ENCODE measurements around the gene MPRIP.

The MPRIP gene

DNA sequence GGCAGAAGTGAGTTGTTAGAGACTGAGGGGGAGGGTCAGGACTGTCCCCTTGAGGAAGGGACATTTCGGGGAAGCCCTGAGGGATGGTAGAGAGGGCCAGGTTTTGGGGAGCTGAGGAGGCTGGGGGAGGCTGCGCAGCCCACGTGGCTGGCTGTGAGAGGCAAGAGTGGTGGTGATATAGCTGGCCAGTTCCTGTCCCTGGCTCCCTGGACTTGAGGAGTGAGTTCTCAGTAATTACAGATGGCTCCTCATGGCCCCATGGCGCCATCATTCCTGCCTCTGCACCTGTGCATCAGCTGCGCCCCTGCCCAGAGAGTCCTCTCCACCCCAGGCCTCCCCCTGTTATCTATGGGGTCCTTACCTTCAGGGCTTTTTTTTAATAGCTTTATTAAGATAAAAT lies 30.3 kb downstream of the MPRIP start:
- no peak for DNase-seq

DNA sequence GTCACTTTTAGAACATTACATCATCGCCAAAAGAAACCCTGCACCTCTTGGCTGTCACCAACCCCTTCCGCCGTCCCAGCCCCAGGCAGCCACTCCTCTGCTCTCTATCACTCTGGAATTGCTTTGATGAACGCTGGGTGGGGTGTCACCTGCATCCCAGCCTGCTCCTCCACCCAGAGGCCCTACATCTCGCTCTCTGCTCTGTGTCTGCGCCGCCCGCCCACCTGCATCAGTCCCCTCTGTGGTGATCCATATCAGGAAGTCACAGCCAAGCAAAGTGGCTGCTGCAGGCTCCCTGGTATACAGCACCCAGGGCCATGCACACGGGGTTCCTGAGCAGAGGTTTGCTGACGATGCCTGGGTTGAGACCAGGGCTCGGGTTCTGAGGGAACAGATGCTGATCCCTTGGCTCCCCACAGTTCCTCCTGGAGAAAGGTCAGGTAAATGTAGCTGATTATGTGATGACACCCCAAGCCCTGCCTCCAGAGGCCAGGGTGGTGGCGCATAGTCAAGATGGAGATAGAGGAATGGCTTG lies 30.8 kb downstream of the MPRIP start:
- DNase-seq, result no peak

DNA sequence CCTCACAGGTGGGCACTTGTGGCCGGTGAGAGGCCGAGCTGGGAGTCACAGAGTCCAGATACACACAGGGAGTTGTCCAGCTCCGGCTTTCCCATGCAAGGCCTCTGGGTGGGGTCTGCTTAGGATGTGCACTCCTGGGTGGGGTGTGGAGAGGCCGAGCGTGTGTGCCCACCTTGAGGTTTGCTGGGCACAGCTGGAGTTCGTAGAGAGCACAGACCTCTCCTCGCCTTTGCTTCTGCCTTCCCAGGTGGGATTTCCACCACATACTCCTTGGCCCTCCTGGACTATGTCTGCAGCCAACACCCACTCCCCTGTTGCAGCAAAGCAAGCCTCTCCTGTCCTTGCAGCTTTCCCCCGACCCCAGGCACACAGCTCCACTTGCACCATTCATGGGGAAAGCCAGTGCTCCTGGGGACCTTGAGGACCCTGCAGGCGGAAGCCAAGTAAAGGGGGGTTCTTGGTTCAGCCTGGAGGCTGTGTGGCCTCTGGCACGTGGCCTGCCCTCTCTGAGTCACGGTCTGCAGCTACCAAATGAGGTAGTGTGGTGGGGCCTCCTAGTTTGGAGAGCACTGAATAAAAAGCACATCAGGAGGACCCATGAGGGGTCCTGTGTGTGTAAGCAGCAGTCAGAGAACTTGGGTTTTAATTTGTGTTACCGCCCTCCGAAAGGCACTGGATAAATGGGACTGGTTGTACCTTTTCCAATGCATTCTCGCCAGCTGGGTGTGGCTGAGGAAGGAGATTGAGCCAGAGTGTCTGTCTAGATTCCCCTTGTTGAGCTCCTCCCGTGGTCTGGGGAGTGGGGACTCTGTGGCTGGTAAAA lies 31.5 kb downstream of the MPRIP start:
- DNase-seq, result no peak

DNA sequence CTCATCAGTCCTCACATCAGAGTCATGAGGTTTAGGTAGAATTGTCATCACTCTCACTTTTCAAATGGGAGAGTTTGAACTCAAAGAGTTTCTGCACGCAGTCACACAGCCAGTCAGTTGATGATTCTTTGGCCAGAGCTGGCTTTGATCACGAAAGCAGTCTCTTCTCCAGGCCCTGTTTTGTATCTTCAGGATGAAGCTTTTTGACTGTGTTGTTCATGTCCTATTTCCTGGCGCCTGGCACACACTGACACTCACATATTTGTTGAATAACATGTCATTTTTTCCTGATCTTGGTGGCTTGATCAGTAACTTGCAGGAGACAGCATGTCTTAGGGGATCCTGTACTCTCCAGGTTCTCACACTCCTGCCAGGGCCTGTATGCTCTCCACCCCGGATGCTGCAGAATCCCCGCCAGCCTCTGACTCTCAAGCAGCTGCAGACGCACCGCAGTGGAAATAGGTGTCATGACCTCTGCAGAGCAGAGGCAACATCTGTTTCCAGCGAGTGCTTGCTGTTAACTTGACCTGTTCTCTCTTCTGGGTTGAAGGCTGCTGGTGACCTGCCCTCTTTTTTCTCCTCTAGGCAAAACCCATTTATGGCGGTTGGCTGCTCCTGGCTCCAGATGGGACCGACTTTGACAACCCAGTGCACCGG lies 33.0 kb downstream of the MPRIP start:
- DNase-seq, result no peak

DNA sequence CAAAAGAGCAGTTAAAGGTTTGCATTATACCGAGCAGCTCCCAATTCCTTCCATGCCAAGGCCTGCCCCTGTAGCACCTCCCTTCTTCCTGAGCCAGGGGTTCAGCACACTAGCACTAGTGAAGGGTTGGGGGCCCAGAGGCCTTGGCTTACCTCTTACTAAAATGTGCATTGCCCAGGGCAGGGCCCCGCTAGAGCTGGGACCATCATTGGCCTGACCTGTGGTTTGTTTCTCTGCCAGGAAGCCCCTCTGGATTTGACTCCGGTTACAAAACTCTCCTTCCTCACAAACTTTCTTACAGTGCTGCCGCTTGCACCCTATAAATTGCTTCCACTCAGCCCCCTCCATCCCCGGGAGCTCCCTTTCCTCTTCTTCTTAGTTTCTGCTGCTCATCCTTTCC lies 33.8 kb downstream of the MPRIP start:
- no peak for DNase-seq

DNA sequence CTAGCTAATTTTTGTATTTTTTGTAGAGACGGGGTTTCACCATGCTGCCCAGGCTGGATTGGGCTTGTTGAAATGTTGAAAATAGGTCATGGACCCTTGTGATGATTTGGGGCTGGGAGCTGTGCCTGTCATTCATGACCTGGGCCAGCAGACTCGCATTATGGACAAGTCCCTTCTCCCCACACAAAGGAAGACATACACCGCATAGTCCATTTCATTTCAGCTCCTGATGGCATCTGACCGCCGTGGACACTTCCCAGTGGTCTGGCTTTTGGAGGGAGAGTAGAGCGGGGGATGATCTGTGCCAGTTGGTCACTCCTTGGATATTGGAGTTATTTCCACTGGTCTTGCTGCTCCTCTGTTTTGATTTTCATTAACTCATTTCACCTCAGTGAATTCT lies 34.8 kb downstream of the MPRIP start:
- DNase-seq, result no peak

DNA sequence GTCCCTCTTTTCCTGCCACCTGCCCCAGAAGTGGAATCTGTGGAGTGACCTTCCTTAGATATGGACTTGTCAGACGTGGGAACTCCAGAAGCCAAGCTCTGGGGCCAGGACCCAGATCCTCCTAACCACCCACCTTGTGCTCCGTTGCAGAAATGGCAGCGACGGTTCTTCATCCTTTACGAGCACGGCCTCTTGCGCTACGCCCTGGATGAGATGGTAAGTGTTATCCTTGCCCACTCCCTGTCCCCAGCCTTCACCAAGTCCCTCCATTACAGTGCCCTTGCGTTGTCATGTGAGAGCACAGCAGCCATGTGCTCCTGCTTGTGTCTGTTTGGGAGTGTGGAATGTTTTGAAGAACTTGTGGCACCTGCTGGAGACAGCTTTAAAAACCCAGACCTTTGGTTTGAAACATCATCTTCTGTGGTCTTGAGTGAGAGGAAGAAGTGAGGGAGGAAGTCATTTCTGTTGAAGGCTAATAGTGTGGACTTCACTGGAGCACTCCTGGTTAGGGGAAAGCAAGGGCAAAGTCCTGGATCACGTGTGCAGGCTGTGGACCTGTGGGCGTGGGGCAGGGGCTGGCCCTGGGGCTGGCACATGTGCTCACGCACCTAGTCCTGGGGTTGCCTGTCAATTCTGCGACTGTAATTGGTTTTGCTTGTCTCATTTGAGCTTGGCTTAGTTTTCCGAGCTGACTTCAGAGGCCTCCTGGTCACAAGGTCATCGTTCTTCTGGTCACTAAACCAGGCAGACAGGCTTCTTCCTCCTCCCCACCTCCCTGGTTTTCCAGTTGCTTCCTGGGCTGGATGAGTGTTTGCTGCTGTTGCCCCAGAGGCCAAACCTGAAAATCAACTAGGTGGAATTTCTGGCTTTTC lies 35.8 kb downstream of the MPRIP start:
- no peak for DNase-seq

DNA sequence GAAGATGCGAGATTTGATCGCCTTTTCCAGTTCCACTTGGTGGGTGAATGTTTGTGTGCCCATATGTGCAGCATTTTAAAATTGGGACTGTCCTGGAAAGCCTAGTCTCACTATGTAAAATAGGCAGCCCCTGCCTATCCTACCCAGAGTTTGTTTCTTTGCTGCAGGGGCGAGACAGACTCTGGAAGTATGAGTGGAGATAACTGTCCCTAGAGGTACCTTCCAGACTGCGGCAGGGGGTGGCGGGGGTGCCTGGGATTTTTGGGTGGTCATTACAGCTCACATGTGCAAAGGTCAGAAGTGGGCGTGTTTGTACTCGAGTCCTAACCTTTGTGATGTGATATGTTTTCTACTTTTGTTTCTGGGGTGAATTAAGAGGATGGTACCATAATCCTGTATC lies 36.6 kb downstream of the MPRIP start:
- no peak for DNase-seq

DNA sequence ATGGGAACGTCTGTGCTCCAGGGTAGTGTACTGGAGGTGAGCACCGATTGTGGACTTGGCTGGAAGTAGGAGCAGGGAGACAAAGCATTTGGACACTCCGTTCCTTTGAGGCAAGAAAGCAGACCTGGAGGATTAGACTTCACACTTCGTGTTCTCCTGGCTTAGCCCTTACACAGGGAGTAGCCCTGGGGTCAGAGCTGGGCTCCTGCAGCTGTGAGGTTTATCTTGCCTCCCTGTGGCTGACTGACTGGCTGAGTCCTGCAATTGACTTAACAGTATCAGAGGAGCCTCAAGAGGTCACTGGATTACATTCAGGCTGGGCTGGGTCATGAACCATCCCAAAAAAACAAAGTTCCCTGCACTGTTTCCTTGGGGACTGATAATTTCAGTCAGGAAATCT lies 37.1 kb downstream of the MPRIP start:
- DNase-seq, result no peak

DNA sequence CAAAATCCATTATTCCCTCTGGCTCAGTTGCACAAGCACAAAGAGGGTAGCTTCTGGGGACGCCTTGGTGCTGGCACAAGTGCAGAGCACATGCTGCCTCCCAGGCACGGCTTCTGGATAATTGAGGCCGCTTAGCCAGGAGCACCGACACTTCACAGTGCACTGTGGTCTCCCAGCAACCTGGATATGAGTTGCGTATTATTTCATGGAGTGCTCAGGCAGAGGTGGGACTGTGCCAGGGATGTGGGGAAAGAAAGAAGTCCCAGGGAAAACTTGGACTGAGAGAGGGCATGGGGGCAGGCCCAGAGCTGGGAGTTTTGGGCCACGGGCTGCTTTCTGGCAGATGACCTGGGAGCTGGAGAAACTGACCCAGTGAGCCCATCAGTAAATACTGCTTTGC lies 37.5 kb downstream of the MPRIP start:
- no peak for DNase-seq

DNA sequence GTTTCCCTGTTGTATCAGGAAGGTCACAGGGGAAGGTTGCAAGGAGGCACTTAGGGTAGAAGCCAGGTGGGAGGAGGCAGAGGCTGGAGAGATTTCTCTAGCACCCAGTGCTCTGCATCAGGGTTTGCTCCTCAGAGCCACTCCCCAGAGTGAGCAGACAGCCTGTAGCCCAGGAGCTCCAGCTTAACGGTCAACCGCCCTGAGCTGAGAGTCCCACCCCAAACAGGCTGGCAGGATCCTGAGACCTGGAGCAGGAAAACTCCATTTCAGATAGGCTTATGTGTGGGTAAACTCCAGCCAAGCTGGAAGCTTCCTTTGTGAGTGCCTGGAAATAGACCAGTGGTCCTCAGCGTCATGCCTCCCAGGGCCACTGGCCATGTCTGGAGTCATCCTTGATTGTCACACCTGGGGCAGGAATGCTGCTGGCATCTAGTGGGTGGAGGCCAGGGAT lies 37.9 kb downstream of the MPRIP start:
- DNase-seq, result no peak

DNA sequence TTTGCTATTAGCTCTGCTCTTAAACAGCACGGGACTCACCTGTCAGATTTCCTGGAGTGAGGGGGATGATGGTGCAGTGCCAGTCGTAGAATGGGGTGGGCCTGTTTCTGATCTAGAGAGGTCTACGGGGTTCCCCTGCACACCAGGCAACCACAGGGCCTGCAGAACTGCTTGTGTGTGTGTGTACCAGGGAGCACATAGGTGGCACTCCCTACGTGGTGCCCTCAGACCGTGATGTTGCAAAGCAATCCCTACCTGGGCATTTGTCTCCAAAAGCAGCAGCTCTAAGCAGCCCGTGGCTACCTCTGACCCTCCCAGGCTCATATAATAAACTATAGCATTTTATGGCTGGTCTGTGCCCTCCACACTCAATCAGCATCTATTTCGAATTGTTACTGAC lies 38.5 kb downstream of the MPRIP start:
- no peak for DNase-seq

DNA sequence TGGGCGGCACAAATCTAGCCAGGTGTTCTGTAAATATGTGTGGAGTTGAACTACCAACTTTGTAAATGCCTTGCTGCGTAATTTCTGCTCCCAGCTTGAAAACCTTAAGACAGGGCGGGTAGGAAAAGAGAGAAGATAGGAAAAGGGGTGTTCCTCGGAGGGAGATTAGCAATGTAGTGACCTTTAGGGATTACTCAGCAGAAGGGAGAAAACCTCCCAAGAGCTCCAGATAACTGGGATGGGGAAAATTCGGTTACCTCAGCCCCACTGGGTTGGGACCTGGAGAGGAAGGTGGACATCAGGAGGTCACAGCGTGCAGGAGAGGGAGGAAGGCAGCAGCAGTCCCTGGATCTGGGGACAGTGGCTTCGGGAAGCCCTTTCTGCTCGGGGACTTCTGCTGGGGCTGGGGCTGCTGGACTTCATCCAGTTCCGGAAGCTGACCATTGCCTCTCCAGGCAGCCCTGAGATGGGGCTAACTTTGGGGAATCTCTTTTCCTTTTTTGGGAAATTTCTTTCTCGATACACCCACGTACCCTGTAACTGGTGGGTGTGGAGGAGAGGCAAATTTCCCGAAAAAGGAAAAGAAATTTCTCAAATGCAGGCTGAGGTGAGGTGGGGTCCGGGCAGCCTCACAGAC lies 39.2 kb downstream of the MPRIP start:
- no peak for DNase-seq

DNA sequence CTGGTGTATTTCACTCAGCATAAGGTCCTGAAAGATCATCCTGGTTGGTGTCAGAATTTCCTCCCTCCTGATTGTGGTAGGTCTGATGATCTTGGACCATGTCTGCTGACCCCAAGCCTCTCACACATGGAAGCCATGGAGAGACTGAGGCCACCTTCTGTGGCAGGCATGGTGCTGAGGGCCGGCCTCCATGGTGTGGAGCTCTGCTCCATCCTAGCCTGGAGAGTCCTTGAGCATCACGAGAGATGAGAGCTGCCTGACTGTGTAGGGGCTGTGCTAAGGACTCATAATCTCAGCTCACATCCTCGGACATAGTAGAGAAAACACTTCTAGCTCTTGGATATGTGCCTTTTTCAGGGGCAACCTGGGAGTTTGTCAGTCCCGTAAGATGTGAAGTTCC lies 40.6 kb downstream of the MPRIP start:
- no peak for DNase-seq

DNA sequence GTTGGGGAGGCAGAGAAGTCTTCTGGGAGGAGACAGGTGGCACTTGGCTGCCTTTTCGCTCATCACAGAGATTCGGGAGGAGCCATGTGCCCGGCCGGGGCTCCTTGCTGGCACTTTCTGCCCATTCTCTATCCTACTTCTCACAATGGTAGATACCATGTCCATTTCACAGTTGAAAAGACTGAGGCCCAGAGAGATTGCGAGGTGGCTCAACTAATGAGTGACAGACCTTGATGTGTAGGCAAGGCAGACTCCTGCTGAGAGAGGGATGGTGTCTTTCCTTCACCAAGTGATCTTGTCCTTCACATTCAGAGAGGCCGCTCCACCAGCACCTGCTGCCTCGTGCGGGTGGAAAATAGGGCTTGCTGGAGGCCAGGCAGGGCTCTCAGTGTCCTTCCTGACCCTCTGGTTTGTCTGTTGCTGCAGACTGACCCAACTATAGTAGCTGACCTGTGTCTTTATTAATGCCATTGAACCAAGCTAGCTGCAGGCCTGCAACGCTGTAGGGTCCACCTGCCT lies 42.1 kb downstream of the MPRIP start:
- no peak for DNase-seq

DNA sequence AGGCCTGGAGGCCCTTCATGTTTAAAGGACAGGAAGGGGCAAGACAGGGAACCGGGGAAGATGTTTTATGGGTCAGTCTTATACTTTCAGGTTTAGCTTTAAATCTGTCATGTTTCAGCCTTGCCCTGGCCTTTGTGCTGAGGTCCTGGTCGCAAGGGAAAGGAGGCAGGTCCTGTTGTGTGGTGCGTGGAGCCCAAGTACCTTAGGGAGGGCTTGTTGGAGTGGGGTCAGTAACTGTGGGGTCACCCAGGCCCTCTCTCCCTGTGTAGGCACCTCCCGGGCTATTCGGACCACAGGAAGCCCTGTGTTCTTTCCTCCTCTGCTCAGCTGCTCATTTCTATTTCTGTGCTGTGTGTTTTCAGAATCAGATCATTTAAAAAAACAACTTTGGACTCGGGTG lies 42.7 kb downstream of the MPRIP start:
- DNase-seq, result no peak

DNA sequence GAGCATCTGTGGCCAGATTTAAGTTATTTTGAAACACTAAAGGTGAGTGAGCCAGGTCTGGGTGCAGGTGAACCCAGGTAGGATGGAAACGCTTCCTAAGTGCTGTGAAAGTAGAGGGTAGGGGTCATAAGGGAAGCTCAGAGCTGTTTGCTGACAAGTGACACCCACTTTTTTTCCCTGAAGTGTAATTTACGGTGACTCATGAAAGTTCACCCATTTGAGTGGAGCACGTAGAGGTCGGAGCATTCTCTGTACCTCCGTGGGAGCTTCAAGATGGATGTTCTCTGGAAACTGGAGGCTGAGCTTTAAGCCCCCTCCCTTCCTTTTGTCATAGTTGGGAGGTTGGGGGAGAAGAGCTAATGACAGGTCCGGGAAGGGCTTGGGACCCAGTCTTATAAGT lies 44.3 kb downstream of the MPRIP start:
- DNase-seq, result no peak

DNA sequence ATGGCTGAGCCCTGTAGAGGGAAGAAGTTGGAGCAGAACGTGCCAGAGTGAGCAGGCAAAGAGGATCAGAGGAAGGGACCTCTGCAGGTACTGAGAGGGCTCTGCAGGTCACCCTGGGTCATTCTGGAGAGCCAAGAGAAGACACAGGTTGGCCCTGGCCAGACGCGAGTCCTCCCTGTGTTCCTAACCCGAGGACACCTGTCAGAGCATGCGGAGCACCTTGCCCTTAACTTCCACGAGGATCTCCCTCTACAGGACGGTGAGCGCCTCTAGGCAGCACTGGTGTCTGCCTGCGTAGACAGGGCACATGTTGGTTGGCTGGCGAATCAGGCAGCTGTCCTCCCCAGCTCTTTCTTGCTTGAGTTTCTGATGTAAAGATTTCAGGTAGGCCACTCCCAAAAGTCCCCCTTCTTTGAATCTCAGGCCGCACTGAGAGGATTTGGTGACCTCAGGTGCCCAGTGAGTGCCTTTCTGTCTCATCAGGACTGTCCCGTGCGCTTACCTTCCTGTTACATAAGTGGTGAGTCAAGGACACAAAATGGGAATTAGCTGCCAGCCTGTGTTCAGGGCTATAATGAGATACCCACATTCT lies 45.3 kb downstream of the MPRIP start:
- no peak for DNase-seq

DNA sequence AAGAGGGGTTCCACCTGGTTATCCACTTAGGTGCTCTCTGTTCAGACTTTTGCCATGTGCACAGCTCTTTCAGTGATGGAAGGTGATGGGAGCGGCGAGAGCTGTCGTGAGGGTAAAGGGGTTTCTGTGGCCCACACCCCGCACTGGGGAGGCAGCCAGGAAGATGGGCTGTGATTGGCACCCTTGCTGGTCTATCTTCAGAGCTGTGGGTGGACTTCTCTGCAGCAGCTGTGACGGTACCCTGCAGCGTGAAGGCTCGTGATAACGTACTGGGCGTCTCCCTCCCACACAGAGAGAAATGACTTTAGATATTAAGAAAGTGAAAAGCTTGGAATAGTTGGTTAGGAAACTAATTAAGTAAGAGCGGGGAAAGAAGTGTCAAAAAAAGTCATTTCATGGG lies 45.8 kb downstream of the MPRIP start:
- DNase-seq, result no peak

DNA sequence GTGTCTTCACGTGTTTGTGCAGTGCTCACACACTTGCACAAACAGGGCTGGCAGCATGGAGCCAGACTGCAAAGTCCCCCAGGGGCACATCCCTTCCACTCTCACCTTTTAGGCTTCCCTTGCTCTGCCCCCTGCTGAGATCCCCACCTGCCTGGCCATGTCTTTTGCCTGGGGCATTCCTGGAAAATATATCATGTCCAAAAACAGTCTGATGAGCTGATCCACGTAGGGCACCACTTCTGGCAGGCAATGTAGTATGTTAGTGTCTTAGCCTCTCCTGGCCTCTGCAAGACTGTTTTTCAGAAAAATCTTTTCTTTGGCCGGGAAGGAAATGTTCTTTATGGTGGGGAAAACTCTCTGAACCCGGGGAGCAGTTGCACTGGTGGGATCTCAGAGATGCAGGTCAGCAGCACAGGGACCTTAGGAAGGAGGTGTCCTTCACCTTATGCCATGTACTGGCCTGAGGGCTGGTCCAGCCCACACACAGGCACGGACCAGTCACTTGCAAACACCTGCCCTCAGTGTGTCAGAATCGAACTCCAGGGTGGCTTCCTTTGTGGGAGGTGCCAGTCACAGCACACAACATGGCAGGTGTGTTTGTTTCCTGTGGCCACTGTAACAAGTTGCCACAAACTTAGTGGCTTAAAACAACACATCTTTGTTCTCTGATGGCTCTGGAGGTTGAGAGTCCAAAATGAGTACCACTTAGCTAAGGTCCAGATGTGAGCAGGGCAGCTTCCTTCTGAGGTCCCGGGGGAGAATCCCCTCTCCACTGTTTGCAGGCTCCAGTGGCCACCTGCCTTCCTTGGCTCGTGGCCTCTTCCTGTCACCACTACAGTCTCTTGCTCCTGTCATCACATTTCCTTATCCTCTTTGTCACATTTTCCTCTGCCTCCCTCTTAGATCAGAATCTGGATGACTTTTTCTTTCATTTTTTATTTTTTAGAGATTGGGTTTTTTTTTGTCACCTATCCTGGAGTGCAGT lies 46.6 kb downstream of the MPRIP start:
- DNase-seq, result no peak

All from NCI-H2107 (cell line).